Stimulated activated CD4-positive, alpha-beta T cell treated with anti-CD3 and anti-CD28 coated beads, Interleukin-4, amount 100 ng/mL, for 48 hours (primary cell): Measurements from ENCODE around the gene ANKH.
"Not testable (repeated sequence)": the region's sequence is repeated elsewhere in the genome, so short reads cannot be mapped to it uniquely, and the experiment has no call there.

ENCODE experiments used
- DNase-seq, 2 donors: peaks; one replicate each; pipeline ENCODE4 v3.0.0-alpha.2; 2020; ENCODE audit warnings: low read depth in 2 of 2

ANKH gene

GRCh38 chr5:14826714-14827113, 44.9 kb downstream of the ANKH start:
- DNase-seq: no peak

GRCh38 chr5:14825977-14826376, 45.6 kb downstream of the ANKH start:
- DNase-seq: no peak

GRCh38 chr5:14824499-14824898, 47.1 kb downstream of the ANKH start:
- no peak for DNase-seq

GRCh38 chr5:14821100-14821845, 50.3 kb downstream of the ANKH start:
- DNase-seq: no peak

- DNase-seq: no peak
Measured at GRCh38 chr5:14818931-14819790, 52.4 kb downstream of the ANKH start.

GRCh38 chr5:14817762-14818136, 53.8 kb downstream of the ANKH start:
- DNase-seq: not testable (repeated sequence)

- peak; percentile 39 to 41 for DNase-seq
Measured at GRCh38 chr5:14816999-14817761, 54.4 kb downstream of the ANKH start.

GRCh38 chr5:14816374-14816998, 55.1 kb downstream of the ANKH start:
- no peak for DNase-seq

- DNase-seq: no peak
Measured at GRCh38 chr5:14813747-14814146, 57.8 kb downstream of the ANKH start.

- no peak for DNase-seq
Measured at GRCh38 chr5:14812166-14812565, 59.4 kb downstream of the ANKH start.

GRCh38 chr5:14810928-14811572, 60.5 kb downstream of the ANKH start:
- DNase-seq: no peak

- no peak for DNase-seq
Measured at GRCh38 chr5:14810282-14810681, 61.3 kb downstream of the ANKH start.

- peak; percentile 51 to 68 for DNase-seq
Measured at GRCh38 chr5:14809369-14810155, 62.0 kb downstream of the ANKH start.

- no peak for DNase-seq
Measured at GRCh38 chr5:14807471-14807870, 64.1 kb downstream of the ANKH start.

- no peak for DNase-seq
Measured at GRCh38 chr5:14806456-14806855, 65.1 kb downstream of the ANKH start.

- no peak for DNase-seq
Measured at GRCh38 chr5:14802541-14802940, 69.0 kb downstream of the ANKH start.

- DNase-seq: no peak
Measured at GRCh38 chr5:14801792-14802191, 69.8 kb downstream of the ANKH start.

GRCh38 chr5:14797385-14797784, 74.2 kb downstream of the ANKH start:
- DNase-seq: not testable (repeated sequence)

- DNase-seq: no peak
Measured at GRCh38 chr5:14794583-14795230, 76.9 kb downstream of the ANKH start.

- no peak for DNase-seq
Measured at GRCh38 chr5:14793851-14794250, 77.7 kb downstream of the ANKH start.
